Ovary (tissue), 9 donors: ENCODE results near the gene CENPH. TPM values are rescaled to one million over a fixed set of nuclear protein-coding genes. Genes with fewer than 3 reads are reported as not detected.

Experiments used
- DNase-seq, 5 donors: peaks; one replicate each; pipeline ENCODE4 v3.0.0-alpha.2; 2019 to 2020
- H3K27ac ChIP-seq, 2 donors: fragments of 200-600 bp; one replicate each; pipeline versions ENCODE4 v1.5.1 to v1.8.0; 2019 to 2022
- H3K27me3 ChIP-seq: fragments of 200-600 bp; one replicate; pipeline ENCODE4 v1.8.0; 2022
- H3K36me3 ChIP-seq: fragments of 200-600 bp; sonication (generic); one replicate; pipeline ENCODE4 v1.5.1; 2019
- H3K4me1 ChIP-seq: one replicate; pipeline ENCODE4 v1.8.1; 2013; ENCODE audit warnings: mild to moderate bottlenecking, moderate library complexity; ENCODE audit not compliant: insufficient read depth
- H3K4me3 ChIP-seq: fragments of 200-600 bp; sonication (generic); one replicate; pipeline ENCODE4 v1.5.1; 2017
- H3K9me3 ChIP-seq, 2 donors: fragments of 200-600 bp in 1 of 2; sonication (generic) in 1 of 2; one replicate each; pipeline versions ENCODE4 v1.5.1 to v1.8.1; 2013 to 2019; ENCODE audit warnings: mild to moderate bottlenecking in 1 of 2, moderate library complexity in 1 of 2
- CTCF ChIP-seq, 3 donors: fragments of 450-650 bp in 2 of 3; fragments of 200-600 bp in 1 of 3; IDR thresholded peaks; one replicate each; pipeline versions ENCODE4 v1.5.1 to v1.8.0; 2016 to 2022; ENCODE audit warnings: antibody characterized with exemption in 3 of 3, mild to moderate bottlenecking in 1 of 3
- EP300 ChIP-seq: sonication (generic); formaldehyde crosslinking; IDR thresholded peaks from one replicate; pipeline ENCODE4 v1.6.1; 2017; ENCODE audit warnings: antibody characterized with exemption
- POLR2A ChIP-seq: fragments of 450-650 bp; IDR thresholded peaks from one replicate; pipeline ENCODE4 v1.6.1; 2017; ENCODE audit warnings: antibody characterized with exemption, mild to moderate bottlenecking, moderate library complexity
- WGBS, 3 donors: extraction: QIAGEN DNeasy Blood & Tissue Kit in 1 of 3; methylation state at CpG; one replicate each; pipeline versions ENCODE4 v1.1.5 to v1.1.7; 2013 to 2017; 5-methylcytosine and 5-hydroxymethylcytosine counted together
- intact Hi-C, 4 donors: fragments of 100-400 bp; cut with DNase I; formaldehyde crosslinking; loops; one replicate each; pipeline versions ENCODE4 v1.11.0 to v1.15.1; 2022 to 2023
- polyA plus RNA-seq, 2 donors: library from polyadenylated mRNA; stranded (reverse); fragments of 200-250 nt in 1 of 2; fragments of 350-450 nt in 1 of 2; fragmentation: Illumina TruSeq in 1 of 2; extraction: RNeasy Lipid Tissue Mini Kit (QIAGEN cat#74804) in 1 of 2; gene quantifications; one replicate each; pipeline ENCODE4 v1.2.3, GENCODE V29; 2013 to 2014
- total RNA-seq, 7 donors: library from RNA; depleted of rRNA in 2 of 7; stranded (reverse); fragments of >200 nt in 2 of 7; fragmentation: NEBNext Ultra II Directional in 3 of 7; extraction: Animal tissue kit (Norgen Biotek cat#: 25700) in 3 of 7; gene quantifications; one replicate each; pipeline versions ENCODE4 v1.1.0 to v1.2.4, GENCODE V29; 2016 to 2023
- donor health status: DM: no; HTN: no; CAD: no; lungs with moderate emphysema.
- donor health status: DM: no; HTN: no; CAD: no.
- donor health status: Bipolar disorder and iron deficiency.
- donor health status: DM: yes; HTN: yes; CAD: no.
- donor health status: DM: no; HTN: no; CAD: no.
- donor health status: DM: yes; HTN: yes; CAD: no.

The CENPH gene
- total and polyA plus RNA-seq, 9 donors = 2.3 to 9.6 (median 4.3) TPM

- no peak overlapping the region for H3K4me3 ChIP-seq
- intact Hi-C loops = no loop called here
- H3K27ac ChIP-seq = no peak overlapping the region
- no peaks in the 10 kb centered on the region for H3K36me3 ChIP-seq
- no peak for DNase-seq
- WGBS, 3 donors = 76 to 87% (median 80%) methylated on average over 4 of the region's 4 CpGs
- H3K9me3 ChIP-seq = no peaks in the 10 kb centered on the region
- no peaks in the 10 kb centered on the region for H3K27me3 ChIP-seq
- TF ChIP-seq POLR2A (no peak), CTCF (IDR thresholded peaks at IDR 0.05) (no peak), EP300 (no peak)
- no peaks in the 10 kb centered on the region for H3K4me1 ChIP-seq
Observed at GRCh38 chr5:69213513-69214215, 24.3 kb downstream of the CENPH start.

- intact Hi-C loops = no loop called here
- H3K27ac ChIP-seq = no peak overlapping the region
Observed at GRCh38 chr5:69217151-69217511, 27.7 kb downstream of the CENPH start.

GRCh38 chr5:69217548-69218526 lies 28.5 kb downstream of the CENPH start:
- peak overlapping the region; percentile 53 to 82 for H3K27ac ChIP-seq
- WGBS, 3 donors = 0 to 1% (median 1%) methylated on average over 52 to 73 of the region's 73 CpGs
- intact Hi-C loops = no loop called here

More at GRCh38 chr5:69217151-69217511, 27.7 kb downstream of the CENPH start:
- H3K4me1 ChIP-seq = no peaks in the 10 kb centered on the region
- H3K27me3 ChIP-seq = no peaks in the 10 kb centered on the region
- DNase-seq = no peak
- H3K4me3 ChIP-seq = peak overlapping the region; percentile 89
- TF ChIP-seq POLR2A = no peak
- no peak for TF ChIP-seq CTCF (IDR thresholded peaks at IDR 0.05)
- TF ChIP-seq EP300 = no peak
- WGBS, 3 donors = 18 to 40% (median 27%) methylated on average over 6 of the region's 6 CpGs
- H3K9me3 ChIP-seq = no peaks in the 10 kb centered on the region
- H3K36me3 ChIP-seq = no peaks in the 10 kb centered on the region

More at GRCh38 chr5:69217548-69218526, 28.5 kb downstream of the CENPH start:
- Histone ChIP-seq H3K4me3 (peak overlapping the region; percentile 89), H3K27me3 (no peaks in the 10 kb centered on the region), H3K4me1 (no peaks in the 10 kb centered on the region), H3K36me3 (no peaks in the 10 kb centered on the region), H3K9me3 (no peaks in the 10 kb centered on the region)
- peak; percentile 97 to 99 (median 98) for DNase-seq
- TF ChIP-seq CTCF (IDR thresholded peaks at IDR 0.05) = peak in 2 of 3 donors; percentile 49 to 54
- peak; percentile 86 for TF ChIP-seq POLR2A
- no peak for TF ChIP-seq EP300
